ENCODE results near the gene C6orf52. TPM values are rescaled to one million over a fixed set of nuclear protein-coding genes. Genes with fewer than 3 reads are reported as not detected.
A peak's percentile ranks its signal among the peaks of the same experiment; 100 is the strongest.

Gene C6orf52
- total and polyA plus RNA-seq, 9 of the 15 experiments (the other 6 are each of a cell fraction or from before 2014, with no cell fraction given), result 6.7 to 37.0 (median 11.1) TPM

DNA sequence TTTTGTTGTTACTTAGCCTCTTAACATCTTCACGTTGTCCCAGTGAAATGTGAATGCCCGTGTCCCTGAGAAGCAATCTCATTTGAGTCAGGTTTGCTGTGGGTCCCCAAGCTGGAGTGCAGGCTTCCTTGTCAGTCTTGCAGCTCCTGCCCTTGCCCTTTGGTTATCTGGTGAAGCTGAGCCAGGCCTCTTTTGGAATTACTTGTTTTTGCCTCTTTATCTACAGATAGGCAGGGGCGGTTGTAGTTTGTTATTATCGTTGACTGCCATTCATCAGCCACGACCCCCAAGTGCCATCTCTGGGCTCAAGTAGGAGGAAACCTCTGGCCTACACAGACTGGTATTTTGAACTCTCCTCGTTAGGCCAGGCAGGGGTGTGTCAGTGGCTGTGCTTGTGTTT lies 30.6 kb upstream of the C6orf52 start (continued):
- TF ChIP-seq, protein P1, sequence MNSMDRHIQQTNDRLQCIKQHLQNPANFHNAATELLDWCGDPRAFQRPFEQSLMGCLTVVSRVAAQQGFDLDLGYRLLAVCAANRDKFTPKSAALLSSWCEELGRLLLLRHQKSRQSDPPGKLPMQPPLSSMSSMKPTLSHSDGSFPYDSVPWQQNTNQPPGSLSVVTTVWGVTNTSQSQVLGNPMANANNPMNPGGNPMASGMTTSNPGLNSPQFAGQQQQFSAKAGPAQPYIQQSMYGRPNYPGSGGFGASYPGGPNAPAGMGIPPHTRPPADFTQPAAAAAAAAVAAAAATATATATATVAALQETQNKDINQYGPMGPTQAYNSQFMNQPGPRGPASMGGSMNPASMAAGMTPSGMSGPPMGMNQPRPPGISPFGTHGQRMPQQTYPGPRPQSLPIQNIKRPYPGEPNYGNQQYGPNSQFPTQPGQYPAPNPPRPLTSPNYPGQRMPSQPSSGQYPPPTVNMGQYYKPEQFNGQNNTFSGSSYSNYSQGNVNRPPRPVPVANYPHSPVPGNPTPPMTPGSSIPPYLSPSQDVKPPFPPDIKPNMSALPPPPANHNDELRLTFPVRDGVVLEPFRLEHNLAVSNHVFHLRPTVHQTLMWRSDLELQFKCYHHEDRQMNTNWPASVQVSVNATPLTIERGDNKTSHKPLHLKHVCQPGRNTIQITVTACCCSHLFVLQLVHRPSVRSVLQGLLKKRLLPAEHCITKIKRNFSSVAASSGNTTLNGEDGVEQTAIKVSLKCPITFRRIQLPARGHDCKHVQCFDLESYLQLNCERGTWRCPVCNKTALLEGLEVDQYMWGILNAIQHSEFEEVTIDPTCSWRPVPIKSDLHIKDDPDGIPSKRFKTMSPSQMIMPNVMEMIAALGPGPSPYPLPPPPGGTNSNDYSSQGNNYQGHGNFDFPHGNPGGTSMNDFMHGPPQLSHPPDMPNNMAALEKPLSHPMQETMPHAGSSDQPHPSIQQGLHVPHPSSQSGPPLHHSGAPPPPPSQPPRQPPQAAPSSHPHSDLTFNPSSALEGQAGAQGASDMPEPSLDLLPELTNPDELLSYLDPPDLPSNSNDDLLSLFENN (IDR thresholded peaks at IDR 0.05; ENCODE audit: low read depth in 2 of 2, low read length in 2 of 2), result peak in 1 of 2 experiments; percentile 49; a peak in 1 of 4 replicates
- no peak for TF ChIP-seq JUN (IDR thresholded peaks at IDR 0.05; ENCODE audit: borderline replicate concordance, low read depth, low read length)
- no peak for TF ChIP-seq JUN (CRISPR knock-in tag; IDR thresholded peaks at IDR 0.05; ENCODE audit: borderline replicate concordance)
- TF ChIP-seq MAFK (IDR thresholded peaks at IDR 0.05; ENCODE audit: low read length), result no peak
- TF ChIP-seq MTA3 (IDR thresholded peaks at IDR 0.05; ENCODE audit: borderline replicate concordance), result no peak
- no peak for TF ChIP-seq ZBTB17 (CRISPR knock-in tag; IDR thresholded peaks at IDR 0.05)
- no peak for TF ChIP-seq ZNF778 (CRISPR knock-in tag; IDR thresholded peaks at IDR 0.05)
- TF ChIP-seq CSDE1 (IDR thresholded peaks at IDR 0.05), result no peak
- TF ChIP-seq MEIS2 (IDR thresholded peaks at IDR 0.05; ENCODE audit: partially characterized antibody), result peak; percentile 32
- TF ChIP-seq MED1 (CRISPR knock-in tag; IDR thresholded peaks at IDR 0.05; ENCODE audit: borderline replicate concordance), result no peak
- TF ChIP-seq SMARCA4 (IDR thresholded peaks at IDR 0.05), result peak; percentile 42; the same call in 1 of the 2 replicates
- TF ChIP-seq, protein P2, sequence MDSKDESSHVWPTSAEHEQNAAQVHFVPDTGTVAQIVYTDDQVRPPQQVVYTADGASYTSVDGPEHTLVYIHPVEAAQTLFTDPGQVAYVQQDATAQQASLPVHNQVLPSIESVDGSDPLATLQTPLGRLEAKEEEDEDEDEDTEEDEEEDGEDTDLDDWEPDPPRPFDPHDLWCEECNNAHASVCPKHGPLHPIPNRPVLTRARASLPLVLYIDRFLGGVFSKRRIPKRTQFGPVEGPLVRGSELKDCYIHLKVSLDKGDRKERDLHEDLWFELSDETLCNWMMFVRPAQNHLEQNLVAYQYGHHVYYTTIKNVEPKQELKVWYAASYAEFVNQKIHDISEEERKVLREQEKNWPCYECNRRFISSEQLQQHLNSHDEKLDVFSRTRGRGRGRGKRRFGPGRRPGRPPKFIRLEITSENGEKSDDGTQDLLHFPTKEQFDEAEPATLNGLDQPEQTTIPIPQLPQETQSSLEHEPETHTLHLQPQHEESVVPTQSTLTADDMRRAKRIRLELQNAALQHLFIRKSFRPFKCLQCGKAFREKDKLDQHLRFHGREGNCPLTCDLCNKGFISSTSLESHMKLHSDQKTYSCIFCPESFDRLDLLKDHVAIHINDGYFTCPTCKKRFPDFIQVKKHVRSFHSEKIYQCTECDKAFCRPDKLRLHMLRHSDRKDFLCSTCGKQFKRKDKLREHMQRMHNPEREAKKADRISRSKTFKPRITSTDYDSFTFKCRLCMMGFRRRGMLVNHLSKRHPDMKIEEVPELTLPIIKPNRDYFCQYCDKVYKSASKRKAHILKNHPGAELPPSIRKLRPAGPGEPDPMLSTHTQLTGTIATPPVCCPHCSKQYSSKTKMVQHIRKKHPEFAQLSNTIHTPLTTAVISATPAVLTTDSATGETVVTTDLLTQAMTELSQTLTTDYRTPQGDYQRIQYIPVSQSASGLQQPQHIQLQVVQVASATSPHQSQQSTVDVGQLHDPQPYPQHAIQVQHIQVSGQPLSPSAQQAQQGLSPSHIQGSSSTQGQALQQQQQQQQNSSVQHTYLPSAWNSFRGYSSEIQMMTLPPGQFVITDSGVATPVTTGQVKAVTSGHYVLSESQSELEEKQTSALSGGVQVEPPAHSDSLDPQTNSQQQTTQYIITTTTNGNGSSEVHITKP (IDR thresholded peaks at IDR 0.05; ENCODE audit: partially characterized antibody), result no peak
- TF ChIP-seq, protein P3, sequence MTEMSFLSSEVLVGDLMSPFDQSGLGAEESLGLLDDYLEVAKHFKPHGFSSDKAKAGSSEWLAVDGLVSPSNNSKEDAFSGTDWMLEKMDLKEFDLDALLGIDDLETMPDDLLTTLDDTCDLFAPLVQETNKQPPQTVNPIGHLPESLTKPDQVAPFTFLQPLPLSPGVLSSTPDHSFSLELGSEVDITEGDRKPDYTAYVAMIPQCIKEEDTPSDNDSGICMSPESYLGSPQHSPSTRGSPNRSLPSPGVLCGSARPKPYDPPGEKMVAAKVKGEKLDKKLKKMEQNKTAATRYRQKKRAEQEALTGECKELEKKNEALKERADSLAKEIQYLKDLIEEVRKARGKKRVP (CRISPR knock-in tag; IDR thresholded peaks at IDR 0.05), result no peak
- no peak for TF ChIP-seq ZNF24 (IDR thresholded peaks at IDR 0.05)
- TF ChIP-seq, protein P4, sequence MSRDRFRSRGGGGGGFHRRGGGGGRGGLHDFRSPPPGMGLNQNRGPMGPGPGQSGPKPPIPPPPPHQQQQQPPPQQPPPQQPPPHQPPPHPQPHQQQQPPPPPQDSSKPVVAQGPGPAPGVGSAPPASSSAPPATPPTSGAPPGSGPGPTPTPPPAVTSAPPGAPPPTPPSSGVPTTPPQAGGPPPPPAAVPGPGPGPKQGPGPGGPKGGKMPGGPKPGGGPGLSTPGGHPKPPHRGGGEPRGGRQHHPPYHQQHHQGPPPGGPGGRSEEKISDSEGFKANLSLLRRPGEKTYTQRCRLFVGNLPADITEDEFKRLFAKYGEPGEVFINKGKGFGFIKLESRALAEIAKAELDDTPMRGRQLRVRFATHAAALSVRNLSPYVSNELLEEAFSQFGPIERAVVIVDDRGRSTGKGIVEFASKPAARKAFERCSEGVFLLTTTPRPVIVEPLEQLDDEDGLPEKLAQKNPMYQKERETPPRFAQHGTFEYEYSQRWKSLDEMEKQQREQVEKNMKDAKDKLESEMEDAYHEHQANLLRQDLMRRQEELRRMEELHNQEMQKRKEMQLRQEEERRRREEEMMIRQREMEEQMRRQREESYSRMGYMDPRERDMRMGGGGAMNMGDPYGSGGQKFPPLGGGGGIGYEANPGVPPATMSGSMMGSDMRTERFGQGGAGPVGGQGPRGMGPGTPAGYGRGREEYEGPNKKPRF (IDR thresholded peaks at IDR 0.05; ENCODE audit: low read depth, low read length), result no peak
- peak; percentile 69; the same call in 1 of the 2 replicates for TF ChIP-seq STAT5A (IDR thresholded peaks at IDR 0.05; ENCODE audit: borderline replicate concordance, low read length)
- no peak for TF ChIP-seq U2AF2 (optimal IDR thresholded peaks at IDR 0.05; ENCODE audit: low read depth, low read length)
- no peak for TF ChIP-seq ATF1 (CRISPR knock-in tag; IDR thresholded peaks at IDR 0.05)
- no peak for TF ChIP-seq ATF1 (tag; IDR thresholded peaks at IDR 0.05)
- 0 out of 2 replicates have a peak, but pooled peaks have one; percentile 25 for TF ChIP-seq SMAD4 (CRISPR knock-in tag; conservative IDR thresholded peaks at IDR 0.05)
- TF ChIP-seq NFYB (IDR thresholded peaks at IDR 0.05; ENCODE audit: extremely low read depth, insufficient read length), result no peak
